Right lobe of liver (tissue), 4 donors: Measurements from ENCODE around the gene KRT84.

Experiments used
- POLR2A ChIP-seq: fragments of 450-650 bp; IDR thresholded peaks from one replicate; pipeline ENCODE4 v1.6.1; 2017; ENCODE audit warnings: antibody characterized with exemption, mild to moderate bottlenecking
- TF ChIP-seq, protein P1 (sequence below), 4 donors: fragments of 200-600 bp in 3 of 4; fragments of 450-650 bp in 1 of 4; IDR thresholded peaks; one replicate each; pipeline versions ENCODE4 v1.5.1 to v1.8.0; 2016 to 2022; ENCODE audit warnings: antibody characterized with exemption in 4 of 4, mild to moderate bottlenecking in 2 of 4
- donor health status: DM: no; HTN: no; CAD: no.
- donor health status: DM: no; HTN: no; CAD: no.
- donor health status: DM: no; HTN: yes; CAD: no.

DNA sequence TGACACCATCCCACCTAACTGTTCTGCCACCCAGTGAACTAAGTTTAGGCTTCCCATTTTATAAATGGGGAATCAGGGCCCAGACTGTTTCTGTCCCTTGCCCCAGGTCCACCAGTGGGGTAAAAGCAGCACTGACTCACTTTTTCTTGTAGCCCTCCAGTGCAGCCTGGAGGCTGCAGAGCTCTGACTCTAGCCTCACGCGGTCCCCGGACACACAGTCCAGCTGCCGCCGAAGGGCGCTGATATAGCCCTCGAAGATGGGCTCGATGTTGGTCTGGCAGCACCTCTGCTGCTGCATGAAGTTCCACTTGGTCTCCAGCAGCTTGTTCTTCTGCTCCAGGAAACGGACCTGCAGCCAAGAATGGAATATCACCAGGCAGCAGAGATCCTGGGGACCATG, 18.1 kb upstream of the KRT84 start:
- TF ChIP-seq, protein P1, sequence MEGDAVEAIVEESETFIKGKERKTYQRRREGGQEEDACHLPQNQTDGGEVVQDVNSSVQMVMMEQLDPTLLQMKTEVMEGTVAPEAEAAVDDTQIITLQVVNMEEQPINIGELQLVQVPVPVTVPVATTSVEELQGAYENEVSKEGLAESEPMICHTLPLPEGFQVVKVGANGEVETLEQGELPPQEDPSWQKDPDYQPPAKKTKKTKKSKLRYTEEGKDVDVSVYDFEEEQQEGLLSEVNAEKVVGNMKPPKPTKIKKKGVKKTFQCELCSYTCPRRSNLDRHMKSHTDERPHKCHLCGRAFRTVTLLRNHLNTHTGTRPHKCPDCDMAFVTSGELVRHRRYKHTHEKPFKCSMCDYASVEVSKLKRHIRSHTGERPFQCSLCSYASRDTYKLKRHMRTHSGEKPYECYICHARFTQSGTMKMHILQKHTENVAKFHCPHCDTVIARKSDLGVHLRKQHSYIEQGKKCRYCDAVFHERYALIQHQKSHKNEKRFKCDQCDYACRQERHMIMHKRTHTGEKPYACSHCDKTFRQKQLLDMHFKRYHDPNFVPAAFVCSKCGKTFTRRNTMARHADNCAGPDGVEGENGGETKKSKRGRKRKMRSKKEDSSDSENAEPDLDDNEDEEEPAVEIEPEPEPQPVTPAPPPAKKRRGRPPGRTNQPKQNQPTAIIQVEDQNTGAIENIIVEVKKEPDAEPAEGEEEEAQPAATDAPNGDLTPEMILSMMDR (IDR thresholded peaks at IDR 0.05): no peak
- TF ChIP-seq POLR2A: no peak
